Natural killer cell (primary cell): Measurements from ENCODE around the gene AFG3L2. TPM values are rescaled to one million over a fixed set of nuclear protein-coding genes. Genes with fewer than 3 reads are reported as not detected.

ENCODE experiments used
- ATAC-seq, 3 donors: fragments of 150-1000 bp in 2 of 3; fragments of 200-7000 bp in 1 of 3; cut with Tn5 transposase; 1 replicate in 1 of 3; 2 replicates in 2 of 3; pipeline ENCODE4 v1.10.0; 2021; ENCODE audit warnings: mild to moderate bottlenecking in 2 of 3, moderate library complexity in 2 of 3
- DNase-seq, 2 donors: peaks; one replicate each; pipeline versions ENCODE4 v3.0.0 to v3.0.0-alpha.2; 2013 to 2021; ENCODE audit warnings: mixed read lengths in 1 of 2
- H3K27ac ChIP-seq: one replicate; pipeline ENCODE4 v1.5.1; 2013; ENCODE audit warnings: mild to moderate bottlenecking, low read length
- H3K27me3 ChIP-seq: one replicate; pipeline ENCODE4 v1.6.1; 2013; ENCODE audit warnings: low read length; ENCODE audit not compliant: control insufficient read depth, insufficient read depth
- H3K36me3 ChIP-seq: one replicate; pipeline ENCODE4 v1.6.1; 2013; ENCODE audit warnings: low read length; ENCODE audit not compliant: control insufficient read depth, insufficient read depth
- H3K4me1 ChIP-seq: one replicate; pipeline ENCODE4 v1.6.1; 2013; ENCODE audit warnings: low read length; ENCODE audit not compliant: control insufficient read depth, insufficient read depth
- H3K4me3 ChIP-seq: one replicate; pipeline ENCODE4 v1.5.1; 2013; ENCODE audit warnings: low read length
- H3K9me3 ChIP-seq: one replicate; pipeline ENCODE4 v1.6.1; 2013; ENCODE audit warnings: low read length; ENCODE audit not compliant: control insufficient read depth, insufficient read depth
- H3K27ac Mint-ChIP-seq, 2 donors: one replicate each; pipeline ENCODE4 v1.8.0; 2022; ENCODE audit warnings: mild to moderate bottlenecking in 2 of 2, mixed read lengths in 2 of 2, moderate library complexity in 1 of 2
- H3K27me3 Mint-ChIP-seq, 2 donors: one replicate each; pipeline ENCODE4 v1.8.0; 2022; ENCODE audit warnings: low read depth in 2 of 2, mixed read lengths in 2 of 2
- H3K36me3 Mint-ChIP-seq: one replicate; pipeline ENCODE4 v1.8.0; 2022; ENCODE audit warnings: mixed read lengths
- H3K4me1 Mint-ChIP-seq, 2 donors: one replicate each; pipeline ENCODE4 v1.8.0; 2022; ENCODE audit warnings: mixed read lengths in 2 of 2
- H3K4me3 Mint-ChIP-seq: one replicate; pipeline ENCODE4 v1.8.0; 2022; ENCODE audit warnings: mild to moderate bottlenecking, moderate library complexity, mixed read lengths
- H3K9me3 Mint-ChIP-seq, 2 donors: one replicate each; pipeline ENCODE4 v1.8.0; 2022; ENCODE audit warnings: mixed read lengths in 2 of 2
- WGBS: methylation state at CpG from one replicate; pipeline ENCODE4 v1.1.7; 2013; ENCODE audit warnings: missing lambda C conversion rate; ENCODE audit not compliant: insufficient coverage; 5-methylcytosine and 5-hydroxymethylcytosine counted together
- intact Hi-C: fragments of 100-400 bp; cut with micrococcal nuclease; formaldehyde crosslinking; loops from one replicate; pipeline ENCODE4 v1.14.2; 2022
- total RNA-seq, 4 donors: library from RNA; stranded (reverse); fragments of 120-200 nt in 1 of 4; gene quantifications; one replicate each; pipeline versions ENCODE4 v1.2.3 to v1.2.4, GENCODE V29; 2013 to 2022
- TF ChIP-seq, protein P1 (sequence below): fragments of 200-600 bp; IDR thresholded peaks from one replicate; pipeline ENCODE4 v1.8.0; 2022; ENCODE audit warnings: antibody characterized with exemption

Gene AFG3L2
- 10 to 100 TPM; 31.9 to 36.4 (median 35.9) TPM for total RNA-seq
- 40.5 TPM for total RNA-seq (2013)

DNA sequence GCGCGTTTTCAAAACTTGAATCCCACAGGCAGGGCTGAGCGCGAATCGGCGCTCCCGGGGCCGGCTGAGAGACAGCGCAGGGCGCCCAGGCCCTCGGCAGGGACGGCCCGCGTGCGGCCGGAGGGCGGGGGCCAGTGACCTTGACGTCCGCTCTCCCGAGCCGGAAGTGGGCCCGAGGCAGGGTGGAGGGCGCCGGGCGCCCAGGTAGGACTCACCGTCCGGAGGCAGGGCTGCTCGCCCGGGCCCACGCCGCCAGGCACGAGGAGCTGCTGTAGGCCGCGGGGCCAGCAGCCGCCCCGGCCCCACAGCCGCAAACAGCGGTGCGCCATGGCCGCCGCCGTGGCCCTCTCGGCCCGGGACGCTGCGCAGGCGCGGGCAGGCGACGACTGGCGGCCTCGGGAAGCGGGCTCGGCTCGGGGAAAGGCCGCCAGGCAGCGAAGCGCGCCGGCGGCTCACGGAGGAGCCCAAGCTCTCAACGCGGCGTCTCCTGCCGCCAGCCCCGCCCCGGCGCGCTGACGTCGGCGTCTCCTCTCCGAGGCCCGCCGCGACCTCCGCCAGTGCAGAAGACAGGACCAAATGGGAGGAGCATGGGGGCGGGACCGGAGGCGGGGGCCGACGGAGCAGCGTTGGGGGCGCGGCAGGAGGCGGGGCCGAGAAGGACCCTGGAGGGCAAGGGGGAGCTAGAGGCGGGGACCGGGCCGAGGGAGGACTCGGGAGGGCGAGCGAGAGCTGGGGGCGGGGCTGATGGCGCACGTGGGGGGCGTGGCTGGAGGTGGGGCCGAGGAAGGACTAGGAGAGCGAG is at the start of gene AFG3L2:
Gene AFG3L2, minus strand, starts transcription at position 474 of the 802 bp plus-strand sequence. Its CDS starts 145 bp downstream, at position 329.
- Mint-ChIP-seq H3K9me3 (no peaks in the 10 kb centered on the region), H3K4me1 (peaks cover 24 to 37% of the 10 kb centered on the region in 2 donors), H3K4me3 (peak within 1 kb of the TSS; percentile 95), H3K27ac (peak within 1 kb of the TSS; percentile 89 to 93), H3K36me3 (no peaks in the 10 kb centered on the region), H3K27me3 (peaks cover 0 to 10% of the 10 kb centered on the region in 2 donors)
- Histone ChIP-seq H3K27ac (peak within 1 kb of the TSS; percentile 90), H3K27me3 (no peaks in the 10 kb centered on the region), H3K4me1 (peaks cover 23% of the 10 kb centered on the region), H3K36me3 (no peaks in the 10 kb centered on the region), H3K9me3 (no peaks in the 10 kb centered on the region), H3K4me3 (peak within 1 kb of the TSS; percentile 74)
- ATAC-seq, result peak; percentile 86 to 96 (median 87)
- peak; percentile 100 for DNase-seq
- WGBS, result under 1% methylated on average over 100 of the region's 100 CpGs
- intact Hi-C loops, result loop anchor here (1.0 to 10.0 kb wide), 5 partner anchors 325 to 760 kb away; partner anchors contain the start of genes CEP76, IMPA2, PSMG2 and PTPN2
- TF ChIP-seq, protein P1, sequence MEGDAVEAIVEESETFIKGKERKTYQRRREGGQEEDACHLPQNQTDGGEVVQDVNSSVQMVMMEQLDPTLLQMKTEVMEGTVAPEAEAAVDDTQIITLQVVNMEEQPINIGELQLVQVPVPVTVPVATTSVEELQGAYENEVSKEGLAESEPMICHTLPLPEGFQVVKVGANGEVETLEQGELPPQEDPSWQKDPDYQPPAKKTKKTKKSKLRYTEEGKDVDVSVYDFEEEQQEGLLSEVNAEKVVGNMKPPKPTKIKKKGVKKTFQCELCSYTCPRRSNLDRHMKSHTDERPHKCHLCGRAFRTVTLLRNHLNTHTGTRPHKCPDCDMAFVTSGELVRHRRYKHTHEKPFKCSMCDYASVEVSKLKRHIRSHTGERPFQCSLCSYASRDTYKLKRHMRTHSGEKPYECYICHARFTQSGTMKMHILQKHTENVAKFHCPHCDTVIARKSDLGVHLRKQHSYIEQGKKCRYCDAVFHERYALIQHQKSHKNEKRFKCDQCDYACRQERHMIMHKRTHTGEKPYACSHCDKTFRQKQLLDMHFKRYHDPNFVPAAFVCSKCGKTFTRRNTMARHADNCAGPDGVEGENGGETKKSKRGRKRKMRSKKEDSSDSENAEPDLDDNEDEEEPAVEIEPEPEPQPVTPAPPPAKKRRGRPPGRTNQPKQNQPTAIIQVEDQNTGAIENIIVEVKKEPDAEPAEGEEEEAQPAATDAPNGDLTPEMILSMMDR, result no peak

DNA sequence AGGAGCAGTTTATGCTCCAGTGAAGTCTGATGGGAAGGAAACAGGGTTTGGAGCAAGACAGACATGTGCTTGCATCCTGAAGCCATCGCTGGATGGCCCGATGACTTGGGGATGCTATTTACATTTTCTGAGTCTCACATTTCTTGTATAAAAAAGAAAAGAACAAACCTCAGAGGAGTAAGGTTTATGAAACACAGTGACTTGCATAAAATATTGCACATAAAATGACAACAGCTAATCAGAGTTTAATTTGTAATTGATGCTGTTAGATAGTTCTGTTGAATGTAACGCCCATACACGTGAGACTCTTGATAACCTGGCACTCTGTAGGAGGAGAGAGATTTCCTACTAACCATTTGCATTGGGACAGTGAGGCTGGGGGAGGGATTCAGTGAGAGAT is 47.2 kb upstream of the AFG3L2 start:
- ATAC-seq (no peak), DNase-seq (no peak)
- Mint-ChIP-seq H3K36me3 (no peaks in the 10 kb centered on the region), H3K4me1 (peaks cover 6 to 18% of the 10 kb centered on the region in 2 donors), H3K9me3 (no peaks in the 10 kb centered on the region), H3K4me3 (no peak overlapping the region), H3K27me3 (peaks cover 0 to 11% of the 10 kb centered on the region in 2 donors), H3K27ac (no peak overlapping the region)
- Histone ChIP-seq H3K27ac (no peak overlapping the region), H3K9me3 (no peaks in the 10 kb centered on the region), H3K27me3 (no peaks in the 10 kb centered on the region), H3K4me1 (peaks cover 12% of the 10 kb centered on the region), H3K4me3 (no peak overlapping the region), H3K36me3 (no peaks in the 10 kb centered on the region)
- TF ChIP-seq, protein P1, result no peak
- intact Hi-C loops, result no loop called here
- WGBS, result 87% methylated on average over 4 of the region's 4 CpGs

DNA sequence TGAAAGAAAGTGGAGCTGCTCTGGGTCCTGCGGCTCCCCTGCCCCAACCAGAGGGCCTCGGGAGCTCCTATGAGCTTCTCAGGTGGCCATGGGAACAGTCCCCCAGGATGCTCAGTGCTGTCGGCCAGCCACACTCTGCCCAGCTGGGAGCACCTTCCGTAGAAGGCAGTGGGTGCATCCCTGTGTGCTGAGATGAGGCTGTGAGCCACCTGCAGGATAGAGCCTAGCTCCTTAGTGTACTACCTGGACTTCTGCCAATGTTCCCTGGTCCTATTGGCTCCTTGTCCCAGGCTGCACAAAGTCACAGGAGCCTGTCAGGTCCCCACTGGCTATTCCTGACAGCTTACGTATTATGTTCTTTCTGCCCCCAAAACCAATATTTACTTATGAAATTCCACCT is 46.8 kb upstream of the AFG3L2 start:
- no peak overlapping the region for H3K4me3 ChIP-seq
- 74% methylated on average over 5 of the region's 5 CpGs for WGBS
- no peaks in the 10 kb centered on the region for H3K9me3 Mint-ChIP-seq
- no peaks in the 10 kb centered on the region for H3K27me3 ChIP-seq
- TF ChIP-seq, protein P1, result no peak
- H3K27ac Mint-ChIP-seq, result no peak overlapping the region
- H3K27ac ChIP-seq, result no peak overlapping the region
- H3K4me1 Mint-ChIP-seq, result peaks cover 6 to 18% of the 10 kb centered on the region in 2 donors
- no peaks in the 10 kb centered on the region for H3K9me3 ChIP-seq
- ATAC-seq (no peak), DNase-seq (no peak)
- H3K36me3 ChIP-seq, result no peaks in the 10 kb centered on the region
- no peaks in the 10 kb centered on the region for H3K36me3 Mint-ChIP-seq
- peaks cover 12% of the 10 kb centered on the region for H3K4me1 ChIP-seq
- no peak overlapping the region for H3K4me3 Mint-ChIP-seq
- intact Hi-C loops, result no loop called here
- H3K27me3 Mint-ChIP-seq, result peaks cover 0 to 11% of the 10 kb centered on the region in 2 donors
